Activated T-cell treated with anti-CD3 and anti-CD28 coated beads for 24 hours (primary cell): ENCODE results near the gene RBM11.

Experiments used
- DNase-seq: peaks from one replicate; pipeline ENCODE4 v3.0.0-alpha.2; 2020; ENCODE audit warnings: low read depth

Gene RBM11

DNA sequence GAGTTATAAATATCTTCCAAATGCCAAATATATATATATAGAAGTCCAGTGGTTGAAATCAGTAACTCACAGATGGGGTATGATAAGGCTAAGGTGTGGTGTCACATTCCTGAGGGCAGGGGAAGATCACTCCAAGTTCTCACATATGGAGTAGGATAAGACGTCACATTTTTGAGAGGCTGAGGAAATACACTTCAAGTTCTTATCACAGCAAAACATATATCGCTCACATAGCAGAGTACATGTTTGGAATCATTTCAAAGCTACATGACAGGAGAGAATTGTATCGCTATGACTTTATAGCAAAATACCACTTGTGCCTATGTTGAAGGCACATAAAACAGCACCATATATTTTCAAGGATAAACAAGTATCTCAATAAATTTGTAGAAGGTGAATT lies 55.1 kb downstream of the RBM11 start:
- DNase-seq = no peak

- no peak for DNase-seq
Measured at GRCh38 chr21:14271641-14272040, 55.7 kb downstream of the RBM11 start.

- no peak for DNase-seq
Measured at GRCh38 chr21:14273736-14274538, 58.0 kb downstream of the RBM11 start.

DNA sequence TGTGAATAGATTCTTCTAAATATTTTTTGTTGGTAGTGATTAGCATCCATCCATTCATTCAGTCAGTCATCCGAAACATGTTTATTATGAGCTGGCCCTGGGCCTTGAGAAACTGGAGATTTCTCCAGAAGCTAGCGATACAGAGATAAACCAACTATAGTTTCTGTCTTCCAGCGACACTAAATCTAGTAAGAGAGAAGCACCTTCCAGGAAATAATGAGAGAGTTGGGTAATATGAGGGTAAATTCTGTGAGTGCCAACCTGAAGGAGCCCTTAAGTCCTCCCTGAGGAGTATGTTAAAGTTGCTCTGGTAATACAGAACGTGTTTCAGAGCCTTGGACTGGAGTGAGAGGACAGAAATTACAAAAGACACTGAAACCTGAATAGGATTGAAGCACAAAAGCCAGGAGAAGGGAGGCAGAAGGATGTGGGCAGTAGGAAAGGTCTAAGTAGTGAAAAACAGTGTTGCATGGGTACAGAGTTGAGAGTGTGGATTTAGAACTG lies 59.8 kb downstream of the RBM11 start:
- no peak for DNase-seq
